ENCODE measurements around the gene BCL11A.

The BCL11A gene

DNA sequence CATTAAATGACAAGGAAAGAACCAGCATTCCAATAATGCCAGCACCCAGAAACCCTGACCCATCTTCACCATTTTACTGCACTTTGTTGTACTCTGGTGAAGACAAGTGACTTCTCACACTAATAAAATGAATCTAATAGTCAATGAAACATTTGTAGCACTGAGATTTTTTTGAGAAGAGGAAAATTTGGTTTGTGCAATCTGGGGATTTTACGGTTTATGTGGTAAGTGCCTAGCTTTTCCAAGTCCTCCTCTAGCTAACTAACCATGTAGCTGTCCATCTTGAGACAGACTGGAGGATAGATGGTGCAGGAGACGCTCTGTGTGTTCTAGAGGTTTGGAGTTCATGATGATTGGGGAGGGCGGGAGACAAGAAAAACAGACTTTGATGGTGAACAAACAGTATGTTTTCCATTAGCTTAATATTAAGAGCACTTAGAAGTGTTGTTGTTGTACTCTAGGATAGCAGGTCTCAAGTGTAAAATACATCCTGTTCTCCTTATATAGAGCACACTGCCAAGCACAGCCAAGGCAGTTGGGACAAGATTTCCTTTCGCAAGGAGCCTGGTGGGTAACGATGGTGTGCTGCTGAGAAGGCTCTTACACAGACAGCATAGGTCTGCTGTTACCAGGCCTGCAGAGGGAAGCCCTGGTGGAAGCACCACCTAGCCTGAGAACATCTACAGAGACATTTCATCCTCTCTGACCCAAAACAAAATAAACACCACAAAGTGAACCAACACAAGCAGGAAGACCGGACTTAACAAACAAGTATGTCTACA, 83.7 kb downstream of the BCL11A start:
- no peaks in the 10 kb centered on the region for H3K27me3 ChIP-seq (ENCODE audit: low read length)
- no peak overlapping the region for H3K9ac ChIP-seq (ENCODE audit: low read length)
- TF ChIP-seq EZH2phosphoT487 (conservative IDR thresholded peaks at IDR 0.05; ENCODE audit: low read length): no peak
- TF ChIP-seq, protein P1, sequence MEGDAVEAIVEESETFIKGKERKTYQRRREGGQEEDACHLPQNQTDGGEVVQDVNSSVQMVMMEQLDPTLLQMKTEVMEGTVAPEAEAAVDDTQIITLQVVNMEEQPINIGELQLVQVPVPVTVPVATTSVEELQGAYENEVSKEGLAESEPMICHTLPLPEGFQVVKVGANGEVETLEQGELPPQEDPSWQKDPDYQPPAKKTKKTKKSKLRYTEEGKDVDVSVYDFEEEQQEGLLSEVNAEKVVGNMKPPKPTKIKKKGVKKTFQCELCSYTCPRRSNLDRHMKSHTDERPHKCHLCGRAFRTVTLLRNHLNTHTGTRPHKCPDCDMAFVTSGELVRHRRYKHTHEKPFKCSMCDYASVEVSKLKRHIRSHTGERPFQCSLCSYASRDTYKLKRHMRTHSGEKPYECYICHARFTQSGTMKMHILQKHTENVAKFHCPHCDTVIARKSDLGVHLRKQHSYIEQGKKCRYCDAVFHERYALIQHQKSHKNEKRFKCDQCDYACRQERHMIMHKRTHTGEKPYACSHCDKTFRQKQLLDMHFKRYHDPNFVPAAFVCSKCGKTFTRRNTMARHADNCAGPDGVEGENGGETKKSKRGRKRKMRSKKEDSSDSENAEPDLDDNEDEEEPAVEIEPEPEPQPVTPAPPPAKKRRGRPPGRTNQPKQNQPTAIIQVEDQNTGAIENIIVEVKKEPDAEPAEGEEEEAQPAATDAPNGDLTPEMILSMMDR (IDR thresholded peaks at IDR 0.05; ENCODE audit: insufficient read depth, low read length, poor library complexity, severe bottlenecking): no peak
- peak overlapping the region; percentile 17 for H3K27ac ChIP-seq (ENCODE audit: low read depth, low read length)
- H3K9me2 ChIP-seq (replicated peaks; ENCODE audit: insufficient read depth, low read length): no peaks in the 10 kb centered on the region
- peaks cover 43% of the 10 kb centered on the region for H3F3A ChIP-seq (ENCODE audit: insufficient read depth)
- H3K79me2 ChIP-seq (ENCODE audit: insufficient read depth, low read length): peaks cover 88% of the 10 kb centered on the region
- H3K4me2 ChIP-seq (ENCODE audit: low read depth, low read length, poor library complexity, severe bottlenecking): no peak overlapping the region
- H3K9me3 ChIP-seq (ENCODE audit: insufficient read depth, low read length): no peaks in the 10 kb centered on the region
- peaks cover 7% of the 10 kb centered on the region; the same call in 1 of the 2 replicates for H4K20me1 ChIP-seq (ENCODE audit: low read depth, low read length)
- H3K4me3 ChIP-seq (ENCODE audit: insufficient read depth, low read length, poor library complexity, severe bottlenecking): no peak overlapping the region
- no peak overlapping the region for H2AFZ ChIP-seq (ENCODE audit: low read depth, low read length, severe bottlenecking)
- peaks cover 38% of the 10 kb centered on the region for H3K36me3 ChIP-seq (ENCODE audit: low read length)

DNA sequence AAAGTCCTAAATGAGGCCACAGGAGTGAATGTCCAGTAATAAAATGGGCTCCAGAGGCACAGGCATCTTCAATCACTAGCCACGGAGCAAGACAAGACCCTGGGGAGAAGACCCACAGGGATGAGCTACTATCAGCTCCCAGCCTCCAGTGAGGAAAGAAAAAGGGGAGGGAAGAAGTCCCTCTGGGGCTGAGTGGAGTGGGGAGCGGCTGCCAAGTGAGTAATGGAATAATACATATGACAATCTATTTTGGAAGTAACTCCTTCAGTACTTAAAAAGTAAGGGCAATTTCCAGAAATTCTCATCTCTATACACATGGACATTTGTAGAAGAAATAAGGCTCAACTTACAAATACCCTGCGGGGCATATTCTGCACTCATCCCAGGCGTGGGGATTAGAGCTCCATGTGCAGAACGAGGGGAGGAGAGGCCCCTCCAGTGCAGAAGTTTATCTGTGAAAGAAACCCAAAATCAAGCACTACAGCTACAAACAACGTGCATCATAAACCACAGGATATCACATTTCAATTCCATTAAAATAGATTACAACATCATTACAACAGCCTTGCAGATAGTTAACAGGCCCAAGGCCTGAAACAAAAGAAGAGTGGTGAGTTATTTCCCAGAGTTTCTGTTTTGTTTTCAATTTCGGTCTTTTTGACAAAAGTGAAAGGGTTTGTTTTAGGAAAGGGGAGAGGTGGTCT, 84.9 kb downstream of the BCL11A start:
- Histone ChIP-seq H3F3A (ENCODE audit: insufficient read depth) (peaks cover 45% of the 10 kb centered on the region), H4K20me1 (ENCODE audit: low read depth, low read length) (peaks cover 4% of the 10 kb centered on the region; the same call in 1 of the 2 replicates), H3K4me3 (ENCODE audit: insufficient read depth, low read length, poor library complexity, severe bottlenecking) (no peak overlapping the region), H3K27me3 (ENCODE audit: low read length) (no peaks in the 10 kb centered on the region), H3K79me2 (ENCODE audit: insufficient read depth, low read length) (peaks cover 87% of the 10 kb centered on the region), H3K9ac (ENCODE audit: low read length) (no peak overlapping the region), H3K36me3 (ENCODE audit: low read length) (peaks cover 35% of the 10 kb centered on the region), H3K27ac (ENCODE audit: low read depth, low read length) (peak overlapping the region; percentile 17), H3K9me2 (replicated peaks; ENCODE audit: insufficient read depth, low read length) (no peaks in the 10 kb centered on the region), H3K4me2 (ENCODE audit: low read depth, low read length, poor library complexity, severe bottlenecking) (no peak overlapping the region), H2AFZ (ENCODE audit: low read depth, low read length, severe bottlenecking) (no peak overlapping the region), H3K9me3 (ENCODE audit: insufficient read depth, low read length) (no peaks in the 10 kb centered on the region)
- TF ChIP-seq, protein P1 (IDR thresholded peaks at IDR 0.05; ENCODE audit: insufficient read depth, low read length, poor library complexity, severe bottlenecking): no peak
- no peak for TF ChIP-seq EZH2phosphoT487 (conservative IDR thresholded peaks at IDR 0.05; ENCODE audit: low read length)

DNA sequence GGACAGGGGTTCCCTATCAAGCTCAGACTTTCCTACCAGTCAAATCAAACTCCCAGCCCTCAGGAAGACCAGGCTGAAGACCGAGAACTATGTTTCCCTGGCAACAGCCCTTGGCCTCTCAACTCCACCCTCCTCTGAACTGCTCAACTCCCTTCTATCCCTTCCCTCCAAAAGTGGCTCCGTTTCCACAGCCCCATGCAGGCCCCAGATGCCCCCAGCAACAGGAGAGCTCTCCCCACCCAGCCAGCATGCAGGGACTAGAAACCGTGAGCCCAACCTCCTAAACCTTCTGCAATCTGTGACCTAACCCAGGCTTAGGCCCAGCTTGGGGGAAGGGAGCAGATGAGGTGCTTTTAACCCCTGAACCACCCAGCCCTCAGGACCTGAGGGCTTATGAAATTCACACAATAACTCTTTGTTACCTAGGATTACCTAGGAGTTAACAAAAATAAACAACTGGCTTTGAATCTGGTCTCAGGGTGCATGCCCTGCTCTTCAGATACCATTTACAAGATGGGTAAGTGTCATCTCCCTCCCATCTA, 87.2 kb downstream of the BCL11A start:
- TF ChIP-seq, protein P1 (IDR thresholded peaks at IDR 0.05; ENCODE audit: insufficient read depth, low read length, poor library complexity, severe bottlenecking): no peak
- TF ChIP-seq EZH2phosphoT487 (conservative IDR thresholded peaks at IDR 0.05; ENCODE audit: low read length): no peak
- H3K9me3 ChIP-seq (ENCODE audit: insufficient read depth, low read length): no peaks in the 10 kb centered on the region
- no peaks in the 10 kb centered on the region for H4K20me1 ChIP-seq (ENCODE audit: low read depth, low read length)
- no peak overlapping the region for H3K4me3 ChIP-seq (ENCODE audit: insufficient read depth, low read length, poor library complexity, severe bottlenecking)
- 0 out of 2 replicates have a peak overlapping the region, but pooled peaks have one; percentile 9 for H3K27ac ChIP-seq (ENCODE audit: low read depth, low read length)
- H3K79me2 ChIP-seq (ENCODE audit: insufficient read depth, low read length): peaks cover 85% of the 10 kb centered on the region
- no peak overlapping the region for H2AFZ ChIP-seq (ENCODE audit: low read depth, low read length, severe bottlenecking)
- no peaks in the 10 kb centered on the region for H3K27me3 ChIP-seq (ENCODE audit: low read length)
- peaks cover 41% of the 10 kb centered on the region for H3F3A ChIP-seq (ENCODE audit: insufficient read depth)
- peaks cover 28% of the 10 kb centered on the region for H3K36me3 ChIP-seq (ENCODE audit: low read length)
- no peak overlapping the region for H3K9ac ChIP-seq (ENCODE audit: low read length)
- H3K4me2 ChIP-seq (ENCODE audit: low read depth, low read length, poor library complexity, severe bottlenecking): no peak overlapping the region
- H3K9me2 ChIP-seq (replicated peaks; ENCODE audit: insufficient read depth, low read length): no peaks in the 10 kb centered on the region

Data from SU-DHL-6 (cell line).